K562 (cell line): ENCODE measurements around the gene DDR1. TPM values are rescaled to one million over a fixed set of nuclear protein-coding genes. Genes with fewer than 3 reads are reported as not detected.

ENCODE experiments used
- BCOR ChIP-seq: fragments of 450-650 bp; IDR thresholded peaks from 2 replicates; pipeline ENCODE4 v1.6.1; 2016
- DIDO1 ChIP-seq: fragments of 450-650 bp; IDR thresholded peaks from 2 replicates; pipeline ENCODE4 v1.6.1; 2016; ENCODE audit warnings: low read depth, missing biosample characterization, missing genetic modification characterization
- HDAC2 ChIP-seq: fragments of 450-650 bp; IDR thresholded peaks from 2 replicates; pipeline ENCODE4 v1.6.1; 2016; ENCODE audit warnings: mild to moderate bottlenecking
- HNRNPL ChIP-seq: fragments of 200-400 bp; formaldehyde crosslinking; IDR thresholded peaks from 2 replicates; pipeline ENCODE4 v1.6.1; 2017; ENCODE audit warnings: low read depth, mild to moderate bottlenecking, low read length
- PHTF2 ChIP-seq: fragments of 250-450 bp; sonication (Bioruptor Pico); IDR thresholded peaks from 2 replicates; pipeline ENCODE4 v1.5.0; 2021; ENCODE audit warnings: mild to moderate bottlenecking
- SIN3B ChIP-seq: fragments of 450-650 bp; IDR thresholded peaks from 2 replicates; pipeline ENCODE4 v1.6.1; 2017; ENCODE audit warnings: low read depth, mild to moderate bottlenecking, moderate library complexity
- TSC22D4 ChIP-seq: fragments of 450-650 bp; IDR thresholded peaks from 2 replicates; pipeline ENCODE4 v1.6.1; 2016; ENCODE audit warnings: missing genetic modification characterization, missing biosample characterization, control low read depth
- ZNF699 ChIP-seq: fragments of 250-450 bp; sonication (Bioruptor Pico); IDR thresholded peaks from 2 replicates; pipeline ENCODE4 v1.8.0; 2021; ENCODE audit warnings: mild to moderate bottlenecking, moderate library complexity; ENCODE audit not compliant: insufficient replicate concordance
- polyA plus RNA-seq, 8 experiments: library from polyadenylated mRNA; depleted of rRNA in 4 of 8; stranded (reverse) in 5 of 8; unstranded in 3 of 8; fragments of >200 nt; fragmentation: Nextera tagmentation in 2 of 8; fragmentation: Illumina TruSeq in 1 of 8; extraction: Ambion mirVana in 2 of 8; extraction: Trizol in 1 of 8; gene quantifications; 2 replicates each; pipeline versions ENCODE4 v1.2.1 to v1.2.3, GENCODE V29; 2011 to 2014; ENCODE audit warnings: inconsistent platforms in 1 of 8, missing spikeins in 1 of 8
- total RNA-seq, 7 experiments: library from RNA; depleted of rRNA in 6 of 7; stranded (reverse); fragments of >200 nt in 6 of 7; fragmentation: Illumina TruSeq in 2 of 7; extraction: Trizol in 2 of 7; gene quantifications; 2 replicates each; pipeline versions ENCODE4 v1.2.1 to v1.2.3, GENCODE V29; 2011 to 2021; ENCODE audit warnings: low replicate concordance in 1 of 7
- TF ChIP-seq, protein P1 (sequence below): sonication (generic); formaldehyde crosslinking; IDR thresholded peaks from 2 replicates; pipeline ENCODE4 v1.8.0; 2022; ENCODE audit warnings: mild to moderate bottlenecking, missing genetic modification reagents
- TF ChIP-seq, protein P2 (sequence below): fragments of 250-450 bp; sonication (Bioruptor Pico); IDR thresholded peaks from 2 replicates; pipeline ENCODE4 v1.5.0; 2021; ENCODE audit warnings: mild to moderate bottlenecking, borderline replicate concordance
- TF ChIP-seq, protein P3 (sequence below): fragments of 250-450 bp; sonication (Bioruptor Pico); IDR thresholded peaks from 2 replicates; pipeline ENCODE4 v1.4.0; 2020; ENCODE audit warnings: mild to moderate bottlenecking
- TF ChIP-seq, protein P4 (sequence below): fragments of 250-450 bp; sonication (Bioruptor Pico); IDR thresholded peaks from 2 replicates; pipeline ENCODE4 v1.8.0; 2021; ENCODE audit warnings: borderline replicate concordance, mild to moderate bottlenecking, moderate library complexity; ENCODE audit not compliant: poor library complexity, severe bottlenecking
- TF ChIP-seq, protein P5 (sequence below): fragments of 200-800 bp; sonication (Bioruptor generic); IDR thresholded peaks from 2 replicates; pipeline ENCODE4 v1.6.1; 2016; ENCODE audit warnings: missing genetic modification characterization, missing compliant biosample characterization

Gene DDR1
- total and polyA plus RNA-seq, 9 of the 15 experiments (the other 6 are each of a cell fraction or from before 2014, with no cell fraction given) = 1.4 to 44.6 (median 12.2) TPM

DNA sequence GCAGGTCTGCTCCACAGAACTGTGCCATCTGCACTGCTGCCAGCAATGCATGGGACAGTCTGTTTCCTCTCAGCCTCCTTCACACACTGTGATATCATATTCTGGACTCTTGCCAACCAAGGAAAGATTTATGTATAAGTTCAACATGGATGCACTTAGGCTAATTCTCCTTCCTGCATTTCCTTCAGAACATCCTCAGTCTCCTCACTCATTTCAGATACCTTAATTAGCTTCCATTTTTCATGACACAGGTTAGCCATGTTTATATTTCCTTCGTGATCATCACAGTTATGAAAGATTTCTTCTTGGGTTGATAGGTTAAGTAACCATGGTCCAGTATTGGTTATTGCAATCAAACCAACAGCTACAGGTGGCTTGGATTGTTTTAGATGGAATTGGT lies 46.4 kb upstream of the DDR1 start (continued):
- TF ChIP-seq, protein P1, sequence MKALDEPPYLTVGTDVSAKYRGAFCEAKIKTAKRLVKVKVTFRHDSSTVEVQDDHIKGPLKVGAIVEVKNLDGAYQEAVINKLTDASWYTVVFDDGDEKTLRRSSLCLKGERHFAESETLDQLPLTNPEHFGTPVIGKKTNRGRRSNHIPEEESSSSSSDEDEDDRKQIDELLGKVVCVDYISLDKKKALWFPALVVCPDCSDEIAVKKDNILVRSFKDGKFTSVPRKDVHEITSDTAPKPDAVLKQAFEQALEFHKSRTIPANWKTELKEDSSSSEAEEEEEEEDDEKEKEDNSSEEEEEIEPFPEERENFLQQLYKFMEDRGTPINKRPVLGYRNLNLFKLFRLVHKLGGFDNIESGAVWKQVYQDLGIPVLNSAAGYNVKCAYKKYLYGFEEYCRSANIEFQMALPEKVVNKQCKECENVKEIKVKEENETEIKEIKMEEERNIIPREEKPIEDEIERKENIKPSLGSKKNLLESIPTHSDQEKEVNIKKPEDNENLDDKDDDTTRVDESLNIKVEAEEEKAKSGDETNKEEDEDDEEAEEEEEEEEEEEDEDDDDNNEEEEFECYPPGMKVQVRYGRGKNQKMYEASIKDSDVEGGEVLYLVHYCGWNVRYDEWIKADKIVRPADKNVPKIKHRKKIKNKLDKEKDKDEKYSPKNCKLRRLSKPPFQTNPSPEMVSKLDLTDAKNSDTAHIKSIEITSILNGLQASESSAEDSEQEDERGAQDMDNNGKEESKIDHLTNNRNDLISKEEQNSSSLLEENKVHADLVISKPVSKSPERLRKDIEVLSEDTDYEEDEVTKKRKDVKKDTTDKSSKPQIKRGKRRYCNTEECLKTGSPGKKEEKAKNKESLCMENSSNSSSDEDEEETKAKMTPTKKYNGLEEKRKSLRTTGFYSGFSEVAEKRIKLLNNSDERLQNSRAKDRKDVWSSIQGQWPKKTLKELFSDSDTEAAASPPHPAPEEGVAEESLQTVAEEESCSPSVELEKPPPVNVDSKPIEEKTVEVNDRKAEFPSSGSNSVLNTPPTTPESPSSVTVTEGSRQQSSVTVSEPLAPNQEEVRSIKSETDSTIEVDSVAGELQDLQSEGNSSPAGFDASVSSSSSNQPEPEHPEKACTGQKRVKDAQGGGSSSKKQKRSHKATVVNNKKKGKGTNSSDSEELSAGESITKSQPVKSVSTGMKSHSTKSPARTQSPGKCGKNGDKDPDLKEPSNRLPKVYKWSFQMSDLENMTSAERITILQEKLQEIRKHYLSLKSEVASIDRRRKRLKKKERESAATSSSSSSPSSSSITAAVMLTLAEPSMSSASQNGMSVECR (CRISPR knock-in tag) = no peak
- TF ChIP-seq, protein P2, sequence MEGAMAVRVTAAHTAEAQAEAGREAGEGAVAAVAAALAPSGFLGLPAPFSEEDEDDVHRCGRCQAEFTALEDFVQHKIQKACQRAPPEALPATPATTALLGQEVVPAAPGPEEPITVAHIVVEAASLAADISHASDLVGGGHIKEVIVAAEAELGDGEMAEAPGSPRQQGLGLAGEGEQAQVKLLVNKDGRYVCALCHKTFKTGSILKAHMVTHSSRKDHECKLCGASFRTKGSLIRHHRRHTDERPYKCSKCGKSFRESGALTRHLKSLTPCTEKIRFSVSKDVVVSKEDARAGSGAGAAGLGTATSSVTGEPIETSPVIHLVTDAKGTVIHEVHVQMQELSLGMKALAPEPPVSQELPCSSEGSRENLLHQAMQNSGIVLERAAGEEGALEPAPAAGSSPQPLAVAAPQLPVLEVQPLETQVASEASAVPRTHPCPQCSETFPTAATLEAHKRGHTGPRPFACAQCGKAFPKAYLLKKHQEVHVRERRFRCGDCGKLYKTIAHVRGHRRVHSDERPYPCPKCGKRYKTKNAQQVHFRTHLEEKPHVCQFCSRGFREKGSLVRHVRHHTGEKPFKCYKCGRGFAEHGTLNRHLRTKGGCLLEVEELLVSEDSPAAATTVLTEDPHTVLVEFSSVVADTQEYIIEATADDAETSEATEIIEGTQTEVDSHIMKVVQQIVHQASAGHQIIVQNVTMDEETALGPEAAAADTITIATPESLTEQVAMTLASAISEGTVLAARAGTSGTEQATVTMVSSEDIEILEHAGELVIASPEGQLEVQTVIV (CRISPR knock-in tag) = no peak
- no peak for TF ChIP-seq HDAC2
- TF ChIP-seq SIN3B = no peak
- TF ChIP-seq, protein P3, sequence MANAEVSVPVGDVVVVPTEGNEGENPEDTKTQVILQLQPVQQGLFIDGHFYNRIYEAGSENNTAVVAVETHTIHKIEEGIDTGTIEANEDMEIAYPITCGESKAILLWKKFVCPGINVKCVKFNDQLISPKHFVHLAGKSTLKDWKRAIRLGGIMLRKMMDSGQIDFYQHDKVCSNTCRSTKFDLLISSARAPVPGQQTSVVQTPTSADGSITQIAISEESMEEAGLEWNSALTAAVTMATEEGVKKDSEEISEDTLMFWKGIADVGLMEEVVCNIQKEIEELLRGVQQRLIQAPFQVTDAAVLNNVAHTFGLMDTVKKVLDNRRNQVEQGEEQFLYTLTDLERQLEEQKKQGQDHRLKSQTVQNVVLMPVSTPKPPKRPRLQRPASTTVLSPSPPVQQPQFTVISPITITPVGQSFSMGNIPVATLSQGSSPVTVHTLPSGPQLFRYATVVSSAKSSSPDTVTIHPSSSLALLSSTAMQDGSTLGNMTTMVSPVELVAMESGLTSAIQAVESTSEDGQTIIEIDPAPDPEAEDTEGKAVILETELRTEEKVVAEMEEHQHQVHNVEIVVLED (CRISPR knock-in tag) = 0 out of 2 replicates have a peak, but pooled peaks have one; percentile 16
- TF ChIP-seq BCOR = no peak
- TF ChIP-seq TSC22D4 (tag) = no peak
- TF ChIP-seq, protein P4, sequence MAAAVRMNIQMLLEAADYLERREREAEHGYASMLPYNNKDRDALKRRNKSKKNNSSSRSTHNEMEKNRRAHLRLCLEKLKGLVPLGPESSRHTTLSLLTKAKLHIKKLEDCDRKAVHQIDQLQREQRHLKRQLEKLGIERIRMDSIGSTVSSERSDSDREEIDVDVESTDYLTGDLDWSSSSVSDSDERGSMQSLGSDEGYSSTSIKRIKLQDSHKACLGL (CRISPR knock-in tag) = no peak
- no peak for TF ChIP-seq HNRNPL
- TF ChIP-seq PHTF2 (CRISPR knock-in tag) = no peak
- no peak for TF ChIP-seq ZNF699 (CRISPR knock-in tag)
- TF ChIP-seq, protein P5, sequence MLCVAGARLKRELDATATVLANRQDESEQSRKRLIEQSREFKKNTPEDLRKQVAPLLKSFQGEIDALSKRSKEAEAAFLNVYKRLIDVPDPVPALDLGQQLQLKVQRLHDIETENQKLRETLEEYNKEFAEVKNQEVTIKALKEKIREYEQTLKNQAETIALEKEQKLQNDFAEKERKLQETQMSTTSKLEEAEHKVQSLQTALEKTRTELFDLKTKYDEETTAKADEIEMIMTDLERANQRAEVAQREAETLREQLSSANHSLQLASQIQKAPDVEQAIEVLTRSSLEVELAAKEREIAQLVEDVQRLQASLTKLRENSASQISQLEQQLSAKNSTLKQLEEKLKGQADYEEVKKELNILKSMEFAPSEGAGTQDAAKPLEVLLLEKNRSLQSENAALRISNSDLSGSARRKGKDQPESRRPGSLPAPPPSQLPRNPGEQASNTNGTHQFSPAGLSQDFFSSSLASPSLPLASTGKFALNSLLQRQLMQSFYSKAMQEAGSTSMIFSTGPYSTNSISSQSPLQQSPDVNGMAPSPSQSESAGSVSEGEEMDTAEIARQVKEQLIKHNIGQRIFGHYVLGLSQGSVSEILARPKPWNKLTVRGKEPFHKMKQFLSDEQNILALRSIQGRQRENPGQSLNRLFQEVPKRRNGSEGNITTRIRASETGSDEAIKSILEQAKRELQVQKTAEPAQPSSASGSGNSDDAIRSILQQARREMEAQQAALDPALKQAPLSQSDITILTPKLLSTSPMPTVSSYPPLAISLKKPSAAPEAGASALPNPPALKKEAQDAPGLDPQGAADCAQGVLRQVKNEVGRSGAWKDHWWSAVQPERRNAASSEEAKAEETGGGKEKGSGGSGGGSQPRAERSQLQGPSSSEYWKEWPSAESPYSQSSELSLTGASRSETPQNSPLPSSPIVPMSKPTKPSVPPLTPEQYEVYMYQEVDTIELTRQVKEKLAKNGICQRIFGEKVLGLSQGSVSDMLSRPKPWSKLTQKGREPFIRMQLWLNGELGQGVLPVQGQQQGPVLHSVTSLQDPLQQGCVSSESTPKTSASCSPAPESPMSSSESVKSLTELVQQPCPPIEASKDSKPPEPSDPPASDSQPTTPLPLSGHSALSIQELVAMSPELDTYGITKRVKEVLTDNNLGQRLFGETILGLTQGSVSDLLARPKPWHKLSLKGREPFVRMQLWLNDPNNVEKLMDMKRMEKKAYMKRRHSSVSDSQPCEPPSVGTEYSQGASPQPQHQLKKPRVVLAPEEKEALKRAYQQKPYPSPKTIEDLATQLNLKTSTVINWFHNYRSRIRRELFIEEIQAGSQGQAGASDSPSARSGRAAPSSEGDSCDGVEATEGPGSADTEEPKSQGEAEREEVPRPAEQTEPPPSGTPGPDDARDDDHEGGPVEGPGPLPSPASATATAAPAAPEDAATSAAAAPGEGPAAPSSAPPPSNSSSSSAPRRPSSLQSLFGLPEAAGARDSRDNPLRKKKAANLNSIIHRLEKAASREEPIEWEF = no peak
- TF ChIP-seq DIDO1 (tag) = peak; percentile 35; the same call in 1 of the 2 replicates
